Activated T-cell treated with anti-CD3 and anti-CD28 coated beads, Interleukin-2, amount 50 U/mL, for 4 hours (primary cell): ENCODE data around the gene ULK4. TPM values are rescaled to one million over a fixed set of nuclear protein-coding genes. Genes with fewer than 3 reads are reported as not detected.
"Not testable (repeated sequence)": the region's sequence is repeated elsewhere in the genome, so short reads cannot be mapped to it uniquely, and the experiment has no call there.

Experiments
- ATAC-seq, 2 donors: fragments of 200-7000 bp; cut with Tn5 transposase; one replicate each; pipeline ENCODE4 v1.10.0; 2021
- DNase-seq: peaks from one replicate; pipeline ENCODE4 v3.0.0-alpha.2; 2020
- H3K27me3 Mint-ChIP-seq: one replicate; pipeline ENCODE4 v1.8.0; 2021; ENCODE audit warnings: low read depth, mixed read lengths
- H3K36me3 Mint-ChIP-seq: one replicate; pipeline ENCODE4 v1.8.0; 2022; ENCODE audit warnings: mixed read lengths; ENCODE audit not compliant: insufficient read depth
- H3K4me1 Mint-ChIP-seq: one replicate; pipeline ENCODE4 v1.8.0; 2021; ENCODE audit warnings: low read depth, mixed read lengths
- H3K4me3 Mint-ChIP-seq: one replicate; pipeline ENCODE4 v1.8.0; 2021; ENCODE audit warnings: mild to moderate bottlenecking, moderate library complexity, mixed read lengths
- H3K9me3 Mint-ChIP-seq: one replicate; pipeline ENCODE4 v1.8.0; 2021; ENCODE audit warnings: mixed read lengths
- total RNA-seq, 3 donors: library from RNA; stranded (reverse); gene quantifications; one replicate each; pipeline ENCODE4 v1.2.1, GENCODE V29; 2021

The ULK4 gene
- total RNA-seq, 3 donors from 2014 or later, result 7.3 to 8.8 (median 8.2) TPM

- DNase-seq (no peak), ATAC-seq (no peak)
- H3K4me3 Mint-ChIP-seq, result no peak overlapping the region
- H3K4me1 Mint-ChIP-seq, result no peaks in the 10 kb centered on the region
- peaks cover 3% of the 10 kb centered on the region for H3K9me3 Mint-ChIP-seq
- H3K27me3 Mint-ChIP-seq, result no peaks in the 10 kb centered on the region
- peaks cover 29% of the 10 kb centered on the region for H3K36me3 Mint-ChIP-seq
Observed at GRCh38 chr3:41394896-41395295, 567.0 kb downstream of the ULK4 start.

DNA sequence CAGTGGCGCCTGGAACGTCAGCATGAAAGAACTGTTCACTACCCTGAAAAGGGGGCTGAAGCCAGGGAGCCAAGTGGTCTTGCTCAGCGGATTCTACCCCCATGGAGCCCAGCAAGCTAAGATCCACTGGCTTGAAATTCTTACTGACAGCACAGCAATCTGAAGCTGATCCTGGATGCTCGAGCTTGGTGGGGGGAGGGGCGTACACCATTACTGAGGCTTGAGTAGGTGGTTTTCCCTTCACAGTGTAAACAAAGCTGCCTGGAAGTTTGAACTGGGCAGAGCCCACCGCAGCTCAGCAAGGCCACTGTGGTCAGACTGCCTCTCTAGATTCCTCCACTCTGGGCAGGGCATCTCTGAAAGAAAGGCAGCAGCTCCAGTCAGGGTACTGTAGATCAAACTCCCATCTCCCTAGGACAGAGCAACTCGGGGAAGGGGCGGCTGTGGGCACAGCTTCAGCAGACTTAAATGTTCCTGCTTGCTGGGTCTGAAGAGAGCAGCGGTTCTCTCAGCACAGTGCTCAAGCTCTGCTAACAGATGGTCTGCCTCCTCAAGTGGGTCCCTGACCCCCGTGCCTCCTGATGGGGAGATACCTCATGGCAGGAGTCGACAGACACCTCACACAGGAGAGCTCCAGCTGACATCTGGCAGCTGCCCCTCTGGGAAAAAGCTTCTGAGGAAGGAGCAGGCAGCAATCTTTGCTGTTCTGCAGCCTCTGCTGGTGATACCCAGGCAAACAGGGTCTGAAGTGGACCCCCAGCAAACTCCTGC is 591.0 kb downstream of the ULK4 start:
- H3K9me3 Mint-ChIP-seq, result peaks cover 10% of the 10 kb centered on the region
- not testable (repeated sequence) for H3K4me1 Mint-ChIP-seq, H3K4me3 Mint-ChIP-seq, ATAC-seq, H3K27me3 Mint-ChIP-seq, DNase-seq, H3K36me3 Mint-ChIP-seq

DNA sequence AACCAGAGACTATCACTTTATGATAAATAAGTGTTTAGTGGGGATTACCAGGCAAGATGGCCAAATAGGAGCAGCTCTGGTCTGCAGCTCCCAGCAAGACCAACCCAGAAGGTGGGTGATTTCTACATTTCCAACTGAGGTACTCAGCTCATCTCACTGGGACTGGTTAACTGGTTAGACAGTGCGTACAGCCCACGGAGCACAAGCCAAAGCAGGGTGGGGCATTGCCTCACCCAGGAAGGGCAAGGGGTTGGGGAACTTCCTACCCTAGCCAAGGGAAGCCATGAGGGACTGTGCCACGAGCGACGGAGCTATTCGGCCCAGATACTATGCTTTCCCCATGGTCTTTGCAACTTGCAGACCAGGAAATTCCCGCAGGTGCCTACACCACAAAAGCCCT is 591.6 kb downstream of the ULK4 start:
- Mint-ChIP-seq H3K4me3 (no peak overlapping the region), H3K36me3 (peaks cover 2% of the 10 kb centered on the region), H3K27me3 (no peaks in the 10 kb centered on the region), H3K9me3 (peaks cover 10% of the 10 kb centered on the region), H3K4me1 (no peaks in the 10 kb centered on the region)
- ATAC-seq, result no peak
- DNase-seq, result no peak

DNA sequence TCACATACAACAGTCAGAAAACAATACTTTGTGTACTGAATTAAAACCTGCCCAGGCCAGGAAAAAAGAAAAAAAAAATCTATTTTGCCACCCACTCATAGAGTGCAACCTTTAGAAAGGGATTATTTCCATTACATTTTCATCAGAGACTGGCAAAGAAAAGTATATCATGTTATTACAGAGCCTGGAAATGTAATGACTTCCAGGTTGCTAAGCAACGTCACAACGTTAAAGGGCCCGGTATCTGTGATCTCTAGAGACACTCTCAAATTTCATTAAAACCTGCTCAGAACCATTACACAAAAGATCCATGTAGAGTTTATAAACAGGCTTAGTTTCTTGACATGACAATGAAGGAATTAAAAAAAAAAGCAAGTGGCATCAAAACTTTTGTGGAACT is 592.1 kb downstream of the ULK4 start:
- DNase-seq, result no peak
- Mint-ChIP-seq H3K9me3 (peaks cover 10% of the 10 kb centered on the region), H3K4me1 (no peaks in the 10 kb centered on the region), H3K27me3 (no peaks in the 10 kb centered on the region), H3K4me3 (no peak overlapping the region), H3K36me3 (no peaks in the 10 kb centered on the region)
- no peak for ATAC-seq

DNA sequence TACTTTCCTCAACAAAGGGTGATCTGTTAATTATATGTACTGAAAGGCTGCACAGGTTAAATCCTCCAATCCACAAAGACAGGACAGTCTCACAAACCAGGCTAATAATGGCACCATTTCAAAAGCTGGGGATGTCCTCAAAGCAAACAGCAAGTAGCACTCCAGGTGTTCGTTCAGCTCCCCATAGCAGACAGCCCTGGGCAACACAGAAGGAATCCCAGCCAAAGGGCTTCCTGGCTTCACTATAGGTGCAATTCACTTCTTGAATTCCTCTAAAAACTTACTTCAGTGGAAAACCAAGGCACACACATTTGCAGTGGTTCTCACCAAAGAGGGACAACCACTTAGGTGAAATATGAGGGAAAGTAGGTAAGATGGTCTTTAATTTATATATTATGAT is 595.9 kb downstream of the ULK4 start:
- no peaks in the 10 kb centered on the region for H3K9me3 Mint-ChIP-seq
- no peak for ATAC-seq
- no peak overlapping the region for H3K4me3 Mint-ChIP-seq
- no peaks in the 10 kb centered on the region for H3K36me3 Mint-ChIP-seq
- no peaks in the 10 kb centered on the region for H3K27me3 Mint-ChIP-seq
- H3K4me1 Mint-ChIP-seq, result no peaks in the 10 kb centered on the region
- DNase-seq, result no peak

GRCh38 chr3:41364736-41365135 is 597.2 kb downstream of the ULK4 start:
- no peaks in the 10 kb centered on the region for H3K27me3 Mint-ChIP-seq
- no peak overlapping the region for H3K4me3 Mint-ChIP-seq
- no peaks in the 10 kb centered on the region for H3K4me1 Mint-ChIP-seq
- H3K9me3 Mint-ChIP-seq, result no peaks in the 10 kb centered on the region
- H3K36me3 Mint-ChIP-seq, result no peaks in the 10 kb centered on the region
- DNase-seq (no peak), ATAC-seq (no peak)

DNA sequence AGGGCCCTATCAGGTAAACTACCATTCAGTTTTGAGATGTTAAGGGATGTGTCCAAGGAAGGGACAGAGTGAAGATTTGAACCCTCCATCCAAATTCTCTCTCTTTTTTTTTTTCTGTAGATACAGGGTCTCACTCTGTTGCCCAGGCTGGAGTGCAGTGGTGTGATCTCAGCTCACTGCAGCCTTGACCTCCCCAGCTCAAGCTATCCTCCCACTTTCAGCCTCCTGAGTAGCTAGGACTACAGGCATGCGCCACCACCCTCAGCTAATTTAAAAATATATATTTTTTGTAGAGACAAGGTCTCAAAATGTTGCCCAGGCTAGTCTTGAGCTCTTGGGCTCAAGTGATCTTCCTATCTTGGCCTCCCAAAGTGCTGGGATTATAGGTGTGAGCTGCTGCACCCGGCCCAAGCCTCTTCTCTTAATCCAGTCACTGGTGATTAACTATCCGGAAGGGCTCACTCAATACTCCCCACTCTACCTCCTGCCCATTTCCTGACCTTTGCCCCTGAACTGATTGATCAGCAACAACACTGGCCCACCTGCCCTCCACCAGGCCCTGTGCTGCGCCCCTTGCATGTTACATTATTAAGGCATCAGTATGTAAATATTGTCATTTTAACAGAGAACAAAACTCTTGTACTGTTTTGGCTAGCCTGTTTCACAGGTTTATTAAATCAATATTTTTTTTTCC is 597.9 kb downstream of the ULK4 start:
- H3K27me3 Mint-ChIP-seq, result no peaks in the 10 kb centered on the region

GRCh38 chr3:41362638-41363559 is 599.0 kb downstream of the ULK4 start:
- no peaks in the 10 kb centered on the region for H3K4me1 Mint-ChIP-seq
- DNase-seq, result no peak
- ATAC-seq, result no peak
- H3K9me3 Mint-ChIP-seq, result no peaks in the 10 kb centered on the region
- H3K4me3 Mint-ChIP-seq, result no peak overlapping the region
- H3K27me3 Mint-ChIP-seq, result no peaks in the 10 kb centered on the region
- H3K36me3 Mint-ChIP-seq, result peaks cover 9% of the 10 kb centered on the region

More for the DNA sequence above, 597.9 kb downstream of the ULK4 start:
- Mint-ChIP-seq H3K36me3 (peaks cover 5% of the 10 kb centered on the region), H3K4me3 (no peak overlapping the region), H3K9me3 (no peaks in the 10 kb centered on the region), H3K4me1 (no peaks in the 10 kb centered on the region)
- ATAC-seq (no peak), DNase-seq (no peak)

DNA sequence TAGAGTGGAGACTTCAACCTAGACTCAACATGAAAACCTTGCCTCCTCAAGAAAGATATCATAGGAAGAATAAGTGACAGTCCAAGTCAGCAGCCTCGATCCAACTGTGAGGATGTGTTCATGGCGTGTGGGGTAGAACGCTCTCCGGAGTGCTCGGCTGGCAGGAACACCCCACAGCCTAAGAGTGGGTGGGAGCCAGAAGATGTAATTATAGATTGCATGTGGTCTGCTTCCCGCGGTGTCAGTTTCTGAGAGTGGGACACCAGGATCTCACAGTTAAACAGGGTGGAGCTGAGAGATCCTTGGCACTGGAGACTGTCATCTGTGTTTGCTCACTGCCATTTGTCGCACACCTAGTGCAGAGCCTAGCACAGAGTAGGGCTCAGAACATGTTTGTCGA is 604.6 kb downstream of the ULK4 start:
- Mint-ChIP-seq H3K9me3 (no peaks in the 10 kb centered on the region), H3K27me3 (no peaks in the 10 kb centered on the region), H3K36me3 (peaks cover 9% of the 10 kb centered on the region), H3K4me1 (no peaks in the 10 kb centered on the region), H3K4me3 (no peak overlapping the region)
- DNase-seq, result no peak
- ATAC-seq, result no peak

DNA sequence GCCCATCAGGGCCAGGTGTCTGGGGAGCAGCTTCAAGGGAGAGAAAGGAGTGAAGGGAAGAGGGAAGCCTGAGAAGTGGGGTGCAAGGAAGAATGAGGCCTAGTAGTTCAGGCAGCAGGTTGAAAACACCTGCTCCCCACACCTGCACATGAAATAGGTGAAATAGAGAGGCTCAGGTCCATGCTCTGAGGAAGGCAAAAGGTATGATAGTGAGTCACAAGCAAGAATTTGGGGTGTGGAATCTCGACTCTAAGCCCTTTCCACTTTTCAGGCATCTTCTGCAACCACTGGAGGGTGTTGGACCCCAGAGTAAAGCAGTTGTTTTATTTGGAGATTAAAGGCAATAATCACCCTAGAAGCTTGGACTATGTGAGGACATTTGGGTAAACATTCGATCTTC is 605.1 kb downstream of the ULK4 start:
- Mint-ChIP-seq H3K27me3 (no peaks in the 10 kb centered on the region), H3K9me3 (no peaks in the 10 kb centered on the region), H3K4me3 (no peak overlapping the region), H3K36me3 (peaks cover 9% of the 10 kb centered on the region), H3K4me1 (no peaks in the 10 kb centered on the region)
- ATAC-seq, result no peak
- DNase-seq, result no peak

DNA sequence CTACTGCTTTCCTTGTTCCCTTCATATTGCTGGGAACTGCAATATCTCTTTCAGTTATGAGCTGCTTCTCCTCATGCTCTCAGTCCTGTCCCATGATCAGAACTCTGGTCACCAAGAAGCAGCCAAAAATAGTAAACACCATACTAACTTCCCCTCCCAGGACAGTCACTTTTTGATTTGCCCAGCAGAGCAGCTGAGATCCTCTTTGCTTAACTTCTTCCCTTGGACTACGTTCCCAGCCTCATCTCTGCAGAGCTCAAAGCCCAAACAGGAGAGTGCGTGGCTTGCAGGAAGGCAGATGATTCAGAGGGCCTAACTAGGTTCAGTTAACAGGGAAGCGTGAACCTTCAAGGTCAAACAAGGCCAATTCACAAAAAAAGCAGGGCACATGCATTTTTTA is 609.4 kb downstream of the ULK4 start:
- no peaks in the 10 kb centered on the region for H3K27me3 Mint-ChIP-seq
- DNase-seq, result no peak
- no peaks in the 10 kb centered on the region for H3K9me3 Mint-ChIP-seq
- no peaks in the 10 kb centered on the region for H3K36me3 Mint-ChIP-seq
- H3K4me1 Mint-ChIP-seq, result no peaks in the 10 kb centered on the region
- no peak for ATAC-seq
- H3K4me3 Mint-ChIP-seq, result no peak overlapping the region

GRCh38 chr3:41350441-41350840 is 611.5 kb downstream of the ULK4 start:
- Mint-ChIP-seq H3K36me3 (peaks cover 3% of the 10 kb centered on the region), H3K4me3 (no peak overlapping the region)
- no peak for ATAC-seq

DNA sequence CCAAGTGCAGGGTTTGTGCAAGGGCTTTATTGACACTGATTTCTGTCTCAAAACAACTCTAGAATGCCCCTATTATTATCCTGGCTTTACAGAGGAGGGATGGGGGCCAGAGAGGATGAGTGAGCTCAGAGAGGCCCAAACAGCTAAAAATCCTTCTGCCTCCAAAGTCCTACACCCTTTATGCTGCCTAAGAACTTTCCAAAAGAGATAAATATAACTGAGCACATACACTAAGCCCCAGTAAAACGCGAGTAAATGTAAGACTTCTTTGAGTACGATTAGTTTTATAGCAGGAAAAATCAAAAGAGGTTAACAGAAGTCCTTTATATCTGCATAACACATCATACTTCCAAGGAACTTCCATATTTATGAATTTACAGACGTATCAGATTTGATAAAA is 613.5 kb downstream of the ULK4 start:
- DNase-seq (no peak), ATAC-seq (no peak)
- peaks cover 19% of the 10 kb centered on the region for H3K9me3 Mint-ChIP-seq
- H3K27me3 Mint-ChIP-seq, result no peaks in the 10 kb centered on the region
- no peak overlapping the region for H3K4me3 Mint-ChIP-seq
- H3K4me1 Mint-ChIP-seq, result no peaks in the 10 kb centered on the region
- peaks cover 3% of the 10 kb centered on the region for H3K36me3 Mint-ChIP-seq

More at GRCh38 chr3:41350441-41350840, 611.5 kb downstream of the ULK4 start:
- Mint-ChIP-seq H3K9me3 (peaks cover 5% of the 10 kb centered on the region), H3K27me3 (no peaks in the 10 kb centered on the region), H3K4me1 (no peaks in the 10 kb centered on the region)
- no peak for DNase-seq

- no peaks in the 10 kb centered on the region for H3K27me3 Mint-ChIP-seq
- DNase-seq (no peak), ATAC-seq (no peak)
- peaks cover 2% of the 10 kb centered on the region for H3K4me1 Mint-ChIP-seq
- peaks cover 8% of the 10 kb centered on the region for H3K36me3 Mint-ChIP-seq
- H3K9me3 Mint-ChIP-seq, result peaks cover 19% of the 10 kb centered on the region
- no peak overlapping the region for H3K4me3 Mint-ChIP-seq
Observed at GRCh38 chr3:41346698-41347270, 615.1 kb downstream of the ULK4 start.
